NB4 (cell line): ENCODE data around the gene ARHGEF10L.

Experiments
- CTCF ChIP-seq: IDR thresholded peaks from one replicate; pipeline ENCODE4 v1.5.1; 2012; ENCODE audit warnings: low read depth, low read length
- MAX ChIP-seq: IDR thresholded peaks from 2 replicates; pipeline ENCODE4 v1.6.1; 2011; ENCODE audit warnings: low read depth, low read length
- MYC ChIP-seq: IDR thresholded peaks from 2 replicates; pipeline ENCODE4 v1.6.1; 2011; ENCODE audit warnings: low read depth, low read length
- POLR2A ChIP-seq: IDR thresholded peaks from 2 replicates; pipeline ENCODE4 v1.6.1; 2011; ENCODE audit warnings: mild to moderate bottlenecking; ENCODE audit not compliant: insufficient read length; ENCODE audit errors: extremely low read depth

- TF ChIP-seq POLR2A (no peak), CTCF (no peak), MAX (no peak), MYC (no peak)
These were observed 85.2 kb downstream of the ARHGEF10L start for GRCh38 chr1:17624611-17625233.
